GM12865 (cell line): ENCODE data around the gene SAMD7.

Experiments used
- DNase-seq: peaks from one replicate; pipeline ENCODE4 v3.0.0; 2010; ENCODE audit warnings: low read depth
- H3K4me3 ChIP-seq: 2 replicates; pipeline ENCODE4 v1.5.1; 2011; ENCODE audit warnings: mild to moderate bottlenecking, low read depth, low read length, control low read depth
- CTCF ChIP-seq: IDR thresholded peaks from 2 replicates; pipeline ENCODE4 v1.5.1; 2011; ENCODE audit warnings: low read length, control low read depth, low read depth, inconsistent platforms; ENCODE audit not compliant: insufficient read depth; ENCODE audit errors: missing control alignments

SAMD7 gene

DNA sequence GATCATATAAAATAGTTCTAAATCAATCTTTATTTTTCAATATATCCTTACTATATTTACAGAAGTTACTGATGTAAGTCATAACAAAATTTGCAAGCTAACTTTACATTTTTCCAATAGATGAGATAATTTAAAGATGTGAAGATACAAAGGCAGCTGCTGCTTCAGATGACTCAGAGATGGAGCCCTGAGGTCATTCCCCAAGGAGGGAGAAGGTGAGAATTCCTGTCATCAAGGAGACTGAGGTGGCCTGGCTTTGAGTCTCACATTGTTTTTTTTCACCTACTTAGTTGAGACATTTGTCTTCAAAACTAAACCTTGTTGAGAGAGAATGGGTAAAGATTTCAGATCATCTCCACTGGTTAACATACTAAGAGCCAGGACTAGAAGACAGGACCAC is 3.9 kb upstream of the SAMD7 start:
- no peak overlapping the region for H3K4me3 ChIP-seq
- TF ChIP-seq CTCF, result no peak
- no peak for DNase-seq

GRCh38 chr3:169907944-169908343 is 3.4 kb upstream of the SAMD7 start:
- TF ChIP-seq CTCF, result no peak
- H3K4me3 ChIP-seq, result no peak overlapping the region
- DNase-seq, result no peak

- H3K4me3 ChIP-seq, result no peak overlapping the region
- DNase-seq, result no peak
- no peak for TF ChIP-seq CTCF
Observed at GRCh38 chr3:169913323-169913722, 2.0 kb downstream of the SAMD7 start.

DNA sequence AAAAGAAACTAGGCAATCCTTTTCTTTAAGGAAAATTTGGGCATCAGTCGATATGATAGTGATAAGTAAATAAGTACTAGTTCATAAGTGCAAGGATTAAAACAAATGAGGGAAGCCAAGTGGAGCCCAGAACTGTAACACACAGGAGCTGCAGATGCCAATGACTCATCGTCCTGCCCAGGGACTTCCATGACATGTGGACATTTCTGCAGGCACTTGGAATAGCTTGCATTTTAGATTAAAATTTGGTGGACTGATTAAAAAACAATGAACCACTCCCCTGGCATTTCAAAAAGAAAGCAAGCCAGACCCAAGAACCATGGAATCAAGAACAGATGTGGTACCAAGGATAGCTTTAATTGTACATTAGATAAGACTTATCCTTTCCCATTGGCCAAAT is 2.9 kb downstream of the SAMD7 start:
- no peak for DNase-seq
- H3K4me3 ChIP-seq, result no peak overlapping the region
- TF ChIP-seq CTCF, result no peak

DNA sequence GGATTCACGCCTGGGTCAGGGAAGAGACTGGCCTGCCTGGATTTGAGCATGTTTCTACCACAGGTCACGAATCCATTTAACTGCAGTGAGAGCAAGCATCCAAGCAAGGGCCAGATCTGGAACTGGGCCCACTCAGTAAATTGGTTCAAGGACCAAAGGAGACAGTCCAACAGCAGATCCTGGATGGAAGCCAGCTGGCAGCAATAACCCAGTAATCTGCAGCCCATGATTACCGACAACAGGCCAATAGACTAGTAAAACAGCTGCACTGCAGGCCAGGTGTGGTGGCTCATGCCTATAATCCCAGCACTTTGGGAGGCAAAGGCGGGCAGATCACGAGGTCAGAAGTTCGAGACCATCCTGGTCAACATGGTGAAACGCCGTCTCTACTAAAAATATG is 11.8 kb downstream of the SAMD7 start:
- no peak for TF ChIP-seq CTCF
- DNase-seq, result no peak
- H3K4me3 ChIP-seq, result no peak overlapping the region

DNA sequence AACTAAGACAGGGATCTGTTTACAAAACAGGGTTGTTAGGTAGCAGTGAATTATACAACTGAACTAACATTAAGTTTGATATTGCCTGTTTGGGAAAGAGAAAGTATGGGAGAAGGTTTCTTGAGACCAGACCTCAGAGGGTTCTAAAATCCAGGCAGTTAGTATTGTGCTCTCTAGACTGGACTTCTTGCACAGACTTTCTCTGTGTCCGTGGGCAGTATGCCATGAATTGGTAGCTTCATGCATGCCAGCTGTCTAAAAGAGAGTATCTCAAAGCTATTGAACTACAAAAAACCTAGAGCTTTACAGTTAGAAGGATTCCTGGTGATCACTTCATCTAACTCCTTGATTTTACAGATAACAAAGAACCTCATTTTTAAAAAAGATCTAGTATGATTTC is 12.5 kb downstream of the SAMD7 start:
- no peak overlapping the region for H3K4me3 ChIP-seq
- DNase-seq, result no peak
- TF ChIP-seq CTCF, result no peak

DNA sequence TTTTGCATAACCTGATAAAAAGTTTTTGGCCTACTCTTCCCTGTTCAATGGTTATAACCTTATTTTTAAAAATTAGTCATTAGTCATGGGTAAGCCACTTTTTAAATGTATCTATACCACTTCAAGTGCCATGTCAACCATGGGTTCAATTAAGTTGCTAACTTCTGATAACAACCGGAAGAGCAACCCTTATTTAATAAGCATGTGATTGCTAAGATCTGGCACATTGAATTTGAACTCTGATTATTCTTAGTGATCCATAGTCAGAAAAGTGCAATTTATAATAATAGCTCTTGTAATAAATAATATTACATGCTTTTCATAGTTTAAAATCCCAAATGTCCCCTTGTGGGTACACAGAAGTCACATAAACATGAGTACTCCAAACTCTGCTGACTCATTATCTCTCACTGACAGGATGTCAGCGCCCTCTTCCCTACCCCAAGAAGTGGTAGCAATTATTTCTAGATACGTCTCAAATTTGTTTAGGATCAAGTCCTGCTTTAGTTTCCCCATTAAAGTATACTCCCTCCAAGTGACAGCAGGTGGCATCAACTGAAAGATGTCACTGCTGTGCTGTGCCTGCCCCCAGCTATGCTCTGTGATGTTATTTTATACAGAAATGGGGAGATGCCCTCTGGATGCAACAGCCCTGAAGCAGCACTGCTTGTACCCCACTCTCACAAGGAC is 18.6 kb downstream of the SAMD7 start:
- peak; percentile 18 for TF ChIP-seq CTCF
- peak; percentile 72 for DNase-seq
- no peak overlapping the region for H3K4me3 ChIP-seq
